CD4-positive, alpha-beta T cell treated with Interleukin-15 for 4 hours (primary cell): ENCODE measurements around the gene SLC25A3.
A peak's percentile ranks its signal among the peaks of the same experiment; 100 is the strongest.
"Not testable (repeated sequence)": the region's sequence is repeated elsewhere in the genome, so short reads cannot be mapped to it uniquely, and the experiment has no call there.

Experiments used
- DNase-seq: peaks from one replicate; pipeline ENCODE4 v3.0.0-alpha.2; 2020; ENCODE audit warnings: low spot score

SLC25A3 gene

GRCh38 chr12:98594050-98594835 lies 757 bp downstream of the SLC25A3 start:
- DNase-seq: peak; percentile 13

GRCh38 chr12:98595243-98595988 lies 1.9 kb downstream of the SLC25A3 start:
- no peak for DNase-seq

GRCh38 chr12:98597313-98597712 lies 3.8 kb downstream of the SLC25A3 start:
- not testable (repeated sequence) for DNase-seq

GRCh38 chr12:98601924-98602323 lies 8.4 kb downstream of the SLC25A3 start:
- no peak for DNase-seq

- no peak for DNase-seq
Measured at GRCh38 chr12:98606359-98606988, 13.0 kb downstream of the SLC25A3 start.

GRCh38 chr12:98610596-98610995 lies 17.1 kb downstream of the SLC25A3 start:
- DNase-seq: no peak

- no peak for DNase-seq
Measured at GRCh38 chr12:98612696-98613334, 19.3 kb downstream of the SLC25A3 start.

GRCh38 chr12:98618952-98619351 lies 25.5 kb downstream of the SLC25A3 start:
- no peak for DNase-seq

- no peak for DNase-seq
Measured at GRCh38 chr12:98635657-98636323, 42.3 kb downstream of the SLC25A3 start.

GRCh38 chr12:98637068-98637467 lies 43.6 kb downstream of the SLC25A3 start:
- no peak for DNase-seq

- DNase-seq: no peak
Measured at GRCh38 chr12:98638009-98638408, 44.5 kb downstream of the SLC25A3 start.

- DNase-seq: no peak
Measured at GRCh38 chr12:98639491-98639890, 46.0 kb downstream of the SLC25A3 start.

GRCh38 chr12:98642801-98643200 lies 49.3 kb downstream of the SLC25A3 start:
- DNase-seq: not testable (repeated sequence)

- no peak for DNase-seq
Measured at GRCh38 chr12:98644433-98644711, 50.9 kb downstream of the SLC25A3 start.

GRCh38 chr12:98644712-98645571 lies 51.5 kb downstream of the SLC25A3 start, which contains the start of the genes APAF1 and IKBIP:
Gene APAF1 (plus strand): TSS chr12:98645290. CDS start chr12:98648360, 3,070 bp downstream.
Gene IKBIP (minus strand): TSS chr12:98644788. CDS start chr12:98644701, 87 bp downstream.
- DNase-seq: peak; percentile 96

- no peak for DNase-seq
Measured at GRCh38 chr12:98645572-98646067, 52.1 kb downstream of the SLC25A3 start.

- no peak for DNase-seq
Measured at GRCh38 chr12:98646294-98647090, 53.0 kb downstream of the SLC25A3 start.

- DNase-seq: no peak
Measured at GRCh38 chr12:98651328-98651727, 57.8 kb downstream of the SLC25A3 start.

- peak; percentile 63 for DNase-seq
Measured at GRCh38 chr12:98653866-98654493, 60.5 kb downstream of the SLC25A3 start.
